ENCODE measurements around the gene ZBTB7C.
A peak's percentile ranks its signal among the peaks of the same experiment; 100 is the strongest.
"Not testable (repeated sequence)": the region's sequence is repeated elsewhere in the genome, so short reads cannot be mapped to it uniquely, and the experiment has no call there.

The ZBTB7C gene

DNA sequence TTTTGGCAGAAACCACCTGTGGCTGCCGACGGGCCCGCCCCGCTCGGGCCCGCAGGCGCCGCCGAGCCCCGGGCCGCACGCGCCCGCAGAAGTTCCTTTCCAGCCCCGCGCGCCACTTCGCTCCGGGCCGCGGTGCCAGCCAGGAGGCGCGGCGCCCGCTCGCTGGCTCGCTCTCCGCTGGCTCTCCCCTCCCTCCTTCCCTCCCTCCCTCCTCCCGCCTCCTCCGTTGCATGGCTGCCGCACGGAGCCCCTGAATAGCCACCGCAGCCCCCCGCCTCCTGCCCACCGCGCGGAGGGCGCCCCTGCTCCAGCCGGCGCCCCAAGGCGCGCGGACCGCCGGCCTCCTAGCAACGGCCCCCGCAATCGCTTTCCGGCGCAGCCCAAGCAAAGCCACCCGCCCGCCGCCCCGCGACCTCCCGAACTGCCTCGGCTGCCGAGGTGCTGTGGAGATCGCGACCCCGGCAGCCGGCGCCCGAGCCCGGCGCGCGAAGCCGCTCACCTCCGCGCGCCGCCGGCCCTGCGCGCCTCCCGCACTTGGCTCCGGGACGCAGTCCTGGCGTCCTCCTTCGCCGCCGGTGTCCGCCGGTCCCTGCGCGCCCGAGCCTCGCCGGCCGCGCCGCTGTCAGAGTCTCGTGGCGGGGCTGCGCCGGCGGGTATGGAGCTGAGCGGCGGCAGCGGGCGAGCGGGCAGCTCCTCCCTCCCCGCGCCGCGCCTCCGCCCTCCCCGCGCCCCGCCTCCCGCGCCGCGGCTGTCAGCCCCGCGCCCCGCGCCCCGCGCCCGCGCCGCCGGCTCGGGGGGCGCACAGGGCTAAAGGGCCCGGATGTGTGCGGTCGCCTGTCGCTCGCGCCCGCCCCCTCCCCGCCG, at the start of gene ZBTB7C:
Gene ZBTB7C, minus strand, starts transcription at position 657 of the 864 bp plus-strand sequence.
- DNase-seq (ENCODE audit: low read depth, low spot score): no peak

DNA sequence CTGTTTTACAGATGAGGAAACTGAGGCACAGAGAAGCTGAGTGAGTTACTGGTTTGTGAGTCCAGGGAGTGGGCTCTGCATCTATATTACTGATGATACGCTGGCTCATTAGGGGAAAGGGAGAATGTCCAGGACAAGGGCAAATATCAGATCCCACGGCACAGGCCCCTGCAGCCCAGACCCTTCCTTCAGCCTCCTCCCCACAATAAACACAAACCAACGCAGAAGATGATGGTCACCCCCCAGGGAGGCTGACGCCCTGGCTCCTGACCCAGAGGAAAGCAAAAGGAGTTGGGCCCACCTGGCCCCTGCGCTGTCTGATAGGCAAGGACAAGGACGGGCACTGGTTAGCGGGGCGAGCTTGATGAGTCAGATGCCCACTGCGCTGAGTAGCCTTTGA, 47.7 kb upstream of the ZBTB7C start:
- no peak for DNase-seq (ENCODE audit: low read depth, low spot score)

GRCh38 chr18:48455555-48456478, 46.6 kb upstream of the ZBTB7C start:
- no peak for DNase-seq (ENCODE audit: low read depth, low spot score)

DNA sequence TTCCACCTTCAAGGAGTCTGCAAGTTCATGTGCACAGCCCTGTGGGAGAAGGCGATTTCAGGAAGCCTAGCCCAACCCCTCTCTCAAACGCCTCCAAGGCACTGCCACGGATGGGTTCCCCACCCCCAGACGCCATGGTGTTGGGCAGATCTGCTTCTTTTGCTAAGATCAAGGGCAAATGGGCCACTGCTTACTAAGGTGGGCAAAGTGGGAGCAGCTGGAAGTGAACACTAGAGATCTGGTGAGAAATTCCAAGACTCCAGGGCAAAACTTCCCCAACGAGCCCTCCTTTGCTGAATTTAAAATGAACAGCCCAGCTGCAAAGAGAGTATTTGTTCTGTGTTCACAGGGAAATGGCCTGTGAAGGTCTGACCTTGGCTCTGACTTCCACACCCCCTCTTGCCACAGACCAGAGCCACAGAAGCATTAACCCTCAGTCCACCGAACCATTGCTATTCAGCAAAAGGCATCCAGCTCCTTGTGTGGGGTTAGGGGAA, 45.1 kb upstream of the ZBTB7C start:
- DNase-seq (ENCODE audit: low read depth, low spot score): no peak

DNA sequence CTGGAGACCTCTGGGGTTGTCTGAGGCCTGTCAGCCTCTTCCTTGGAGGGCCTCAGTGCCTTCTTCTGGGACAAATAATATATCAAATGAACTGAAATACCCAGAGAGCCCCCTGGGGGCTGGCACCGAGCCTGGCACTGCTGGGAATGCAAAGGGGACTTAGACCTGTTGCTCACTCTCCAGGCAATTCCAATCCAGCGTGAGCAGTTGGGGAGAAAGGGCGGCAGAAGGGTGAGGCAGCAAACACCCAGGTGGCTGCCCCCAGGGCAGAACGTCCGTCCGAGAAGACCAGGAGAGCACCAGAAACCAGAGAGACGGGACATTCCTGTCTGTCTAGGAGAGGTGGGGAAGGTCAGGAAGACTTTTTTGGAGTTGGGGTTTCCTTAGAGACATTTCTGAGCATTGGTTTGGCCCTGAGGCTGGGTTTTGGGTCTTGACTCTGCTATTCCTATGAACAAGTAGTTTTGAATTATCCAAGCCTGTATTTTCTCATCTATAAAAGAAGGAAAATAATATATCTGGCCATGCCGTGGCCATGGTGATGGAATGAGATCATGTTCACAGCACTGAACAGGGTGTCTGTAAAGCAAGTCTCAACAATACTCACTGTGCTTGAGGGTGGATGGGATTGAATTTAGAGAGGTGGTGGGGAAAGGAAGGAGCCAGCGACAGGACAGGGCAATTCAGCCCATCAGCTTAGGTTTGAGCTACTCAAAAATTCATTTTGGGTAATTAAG, 44.3 kb upstream of the ZBTB7C start:
- no peak for DNase-seq (ENCODE audit: low read depth, low spot score)

DNA sequence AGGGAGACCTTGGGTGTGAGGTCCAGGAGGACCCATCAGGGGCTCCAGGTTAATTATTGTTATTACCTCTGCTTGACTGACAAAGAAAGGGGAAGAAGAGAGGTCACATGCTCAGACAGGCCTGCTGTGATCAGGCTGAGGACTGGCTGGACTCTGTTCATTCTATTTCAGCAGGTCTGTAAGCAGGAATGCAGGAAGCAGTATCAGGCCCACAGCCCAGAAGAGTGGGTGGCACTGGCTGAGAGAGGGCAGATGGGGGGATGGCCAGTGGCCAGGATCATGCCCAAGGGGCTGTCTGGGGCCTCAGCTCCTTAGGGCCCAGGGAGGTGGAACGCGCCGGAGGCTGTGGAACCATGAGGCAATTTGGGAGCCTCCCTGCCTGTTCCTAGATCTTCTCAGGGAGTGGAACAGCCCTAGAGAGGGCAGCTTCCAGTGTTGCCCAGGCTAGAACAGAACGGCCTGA, 43.7 kb upstream of the ZBTB7C start:
- no peak for DNase-seq (ENCODE audit: low read depth, low spot score)

GRCh38 chr18:48450685-48451084, 41.5 kb upstream of the ZBTB7C start:
- no peak for DNase-seq (ENCODE audit: low read depth, low spot score)

GRCh38 chr18:48446582-48447225, 37.5 kb upstream of the ZBTB7C start:
- peak; percentile 6 for DNase-seq (ENCODE audit: low read depth, low spot score)

DNA sequence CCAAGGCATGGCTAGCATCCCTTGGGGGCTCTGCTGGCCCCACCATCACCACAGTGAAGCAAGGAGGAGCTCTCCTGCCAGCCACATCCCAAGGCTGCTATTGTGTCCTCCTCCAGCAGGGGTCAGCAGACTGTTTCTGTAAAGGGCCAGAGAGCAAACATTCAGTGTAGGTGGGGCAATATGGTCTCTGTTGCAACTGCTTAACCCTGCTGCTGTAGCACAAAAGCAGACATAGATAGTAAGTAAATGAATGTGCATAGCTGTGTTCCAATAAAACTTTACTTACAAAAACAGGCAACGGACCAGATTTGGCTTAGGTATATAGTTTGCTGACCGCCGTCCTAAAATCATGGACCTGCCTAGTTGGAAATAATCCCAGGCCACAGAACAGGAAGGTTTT, 36.4 kb upstream of the ZBTB7C start:
- peak; percentile 26 for DNase-seq (ENCODE audit: low read depth, low spot score)

DNA sequence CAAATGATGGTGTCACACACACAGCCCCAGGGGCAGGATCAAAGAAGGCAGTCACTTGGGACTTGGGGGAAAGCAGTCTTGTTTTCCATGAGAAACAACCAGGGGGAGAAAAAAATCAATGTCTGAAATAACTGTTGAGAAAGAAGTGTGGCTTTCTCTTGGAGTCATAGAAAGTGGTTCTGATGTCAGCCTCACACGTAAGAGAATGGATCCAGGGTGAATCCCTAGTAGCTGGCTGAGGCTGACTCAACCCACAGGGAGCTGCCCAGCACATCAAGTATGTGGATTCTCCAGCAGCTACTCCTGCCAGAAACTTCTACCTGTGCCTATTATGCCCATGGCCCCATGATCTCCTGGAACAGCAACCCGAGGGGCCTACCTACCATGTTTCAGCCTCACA, 33.6 kb upstream of the ZBTB7C start:
- DNase-seq (ENCODE audit: low read depth, low spot score): no peak

- DNase-seq (ENCODE audit: low read depth, low spot score): no peak
These were observed 32.3 kb upstream of the ZBTB7C start for GRCh38 chr18:48441405-48441881.

- DNase-seq (ENCODE audit: low read depth, low spot score): no peak
These were observed 31.7 kb upstream of the ZBTB7C start for GRCh38 chr18:48440924-48441323.

- no peak for DNase-seq (ENCODE audit: low read depth, low spot score)
These were observed 27.7 kb upstream of the ZBTB7C start for GRCh38 chr18:48436907-48437306.

- DNase-seq (ENCODE audit: low read depth, low spot score): not testable (repeated sequence)
These were observed 25.2 kb upstream of the ZBTB7C start for GRCh38 chr18:48434382-48434781.

DNA sequence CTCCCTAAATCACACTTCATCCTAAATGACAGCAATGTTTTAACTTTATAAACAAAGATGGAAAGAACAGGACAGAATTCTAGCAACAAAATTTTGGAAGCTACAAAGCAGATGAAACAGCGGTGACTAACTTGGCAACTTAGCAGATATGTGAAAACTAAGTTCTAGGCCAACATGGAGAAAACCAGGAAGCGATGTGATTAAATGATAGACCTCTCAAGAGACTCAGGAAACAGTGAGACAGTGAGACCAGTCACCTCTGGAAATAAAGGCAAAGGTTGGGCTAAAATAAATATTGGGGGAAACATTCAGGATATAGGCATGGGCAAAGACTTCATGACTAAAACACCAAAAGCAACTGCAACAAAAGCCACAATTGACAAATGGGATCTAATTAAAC, 24.4 kb upstream of the ZBTB7C start:
- DNase-seq (ENCODE audit: low read depth, low spot score): no peak

DNA sequence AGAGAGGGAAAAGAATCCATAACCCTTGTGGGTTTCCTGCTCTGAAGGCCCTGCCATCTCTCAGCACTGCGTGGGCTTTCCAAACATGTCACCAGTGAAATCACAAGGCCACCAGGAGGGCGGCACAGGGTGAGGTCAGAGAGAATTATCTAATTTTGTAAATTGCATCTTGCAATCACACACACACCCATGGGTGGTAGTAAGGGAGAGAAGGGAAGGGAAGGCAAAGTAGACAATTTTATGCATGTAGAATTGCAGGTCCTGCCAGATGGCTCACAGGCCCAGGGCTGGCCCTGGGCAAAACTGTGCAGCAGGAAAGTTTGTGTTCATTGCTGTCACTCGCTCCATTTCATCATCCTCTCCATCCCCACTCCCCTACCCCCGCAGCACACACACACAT, 21.0 kb upstream of the ZBTB7C start:
- DNase-seq (ENCODE audit: low read depth, low spot score): no peak

GRCh38 chr18:48428475-48429177, 19.4 kb upstream of the ZBTB7C start:
- no peak for DNase-seq (ENCODE audit: low read depth, low spot score)

DNA sequence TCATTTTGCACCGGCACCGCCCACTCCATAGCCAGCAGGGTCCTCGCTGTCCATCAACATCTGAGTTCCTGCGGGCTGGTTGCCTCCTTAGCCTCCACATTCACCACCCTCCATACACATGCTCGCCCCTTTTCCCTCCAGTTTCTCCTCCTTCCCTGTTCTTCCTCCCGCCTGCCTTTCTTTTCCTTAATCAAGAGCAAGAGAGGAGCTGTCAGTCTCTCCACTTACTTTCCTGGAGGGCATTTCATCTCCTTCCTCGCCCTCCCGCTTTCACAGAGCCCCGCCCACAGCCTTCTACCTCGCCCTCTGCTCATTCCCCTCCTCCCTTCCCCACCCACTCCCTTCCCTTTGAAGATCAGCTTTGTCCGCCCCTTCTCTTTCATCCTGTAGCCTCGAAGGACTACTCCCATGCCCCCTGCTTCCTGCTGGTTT, 13.8 kb upstream of the ZBTB7C start:
- DNase-seq (ENCODE audit: low read depth, low spot score): no peak

DNA sequence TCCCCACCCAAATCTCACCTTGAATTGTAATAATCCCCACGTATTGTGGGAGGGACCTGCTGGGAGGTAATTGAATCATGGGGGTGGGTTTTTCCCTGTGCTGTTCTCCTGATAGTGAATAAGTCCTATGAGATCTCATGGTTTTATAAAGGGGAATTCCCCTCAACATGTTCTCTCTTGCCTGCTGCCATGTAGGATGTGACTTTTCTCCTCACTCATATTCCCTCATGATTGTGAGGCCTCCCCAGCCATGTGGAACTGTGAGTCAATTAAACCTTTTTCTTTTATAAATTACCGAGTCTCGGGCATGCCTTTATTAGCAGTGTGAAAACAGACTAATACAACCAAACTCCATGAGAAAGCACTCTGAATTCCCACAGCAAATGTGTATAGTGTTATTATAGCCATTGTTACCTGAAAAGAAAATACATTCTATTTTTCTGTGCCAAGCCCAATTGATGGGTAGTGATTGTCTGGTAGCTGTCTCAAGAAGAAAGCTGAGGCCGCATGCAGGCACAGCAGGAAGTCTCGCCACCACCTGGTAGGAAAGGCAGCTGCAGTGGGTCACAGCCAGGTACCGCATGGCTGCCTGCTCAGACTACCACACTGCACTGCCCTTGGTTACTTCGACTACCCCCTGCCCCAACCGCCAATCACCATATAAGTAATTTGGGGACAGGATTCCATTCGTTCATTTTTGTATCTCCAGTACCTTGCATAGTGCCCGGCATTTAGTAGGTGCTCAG, 10.3 kb upstream of the ZBTB7C start:
- no peak for DNase-seq (ENCODE audit: low read depth, low spot score)

Measured in activated CD4-positive, CD25-positive, alpha-beta regulatory T cell treated with anti-CD3 and anti-CD28 coated beads, Interleukin-2, amount 50 U/mL, for 16 hours (primary cell).